Measurements from ENCODE around the gene MCUB.
"Not testable (repeated sequence)": the region's sequence is repeated elsewhere in the genome, so short reads cannot be mapped to it uniquely, and the experiment has no call there.

MCUB gene

GRCh38 chr4:109631532-109632108 is 71.6 kb downstream of the MCUB start:
- no peak for DNase-seq (ENCODE audit: low read depth)

GRCh38 chr4:109640644-109641043 is 80.6 kb downstream of the MCUB start:
- no peak for DNase-seq (ENCODE audit: low read depth)

- DNase-seq (ENCODE audit: low read depth): no peak
Measured at GRCh38 chr4:109645874-109646710, 86.0 kb downstream of the MCUB start.

GRCh38 chr4:109648266-109648996 is 88.4 kb downstream of the MCUB start:
- no peak for DNase-seq (ENCODE audit: low read depth)

GRCh38 chr4:109648997-109649575 is 89.0 kb downstream of the MCUB start:
- DNase-seq (ENCODE audit: low read depth): no peak

GRCh38 chr4:109649872-109650271 is 89.8 kb downstream of the MCUB start:
- DNase-seq (ENCODE audit: low read depth): no peak

GRCh38 chr4:109655396-109655795 is 95.3 kb downstream of the MCUB start:
- DNase-seq (ENCODE audit: low read depth): no peak

- DNase-seq (ENCODE audit: low read depth): no peak
Measured at GRCh38 chr4:109657854-109658418, 97.9 kb downstream of the MCUB start.

GRCh38 chr4:109658871-109659410 is 98.9 kb downstream of the MCUB start:
- no peak for DNase-seq (ENCODE audit: low read depth)

GRCh38 chr4:109662116-109662515 is 102.1 kb downstream of the MCUB start:
- DNase-seq (ENCODE audit: low read depth): no peak

GRCh38 chr4:109662771-109663170 is 102.7 kb downstream of the MCUB start:
- no peak for DNase-seq (ENCODE audit: low read depth)

- no peak for DNase-seq (ENCODE audit: low read depth)
Measured at GRCh38 chr4:109665783-109666485, 105.9 kb downstream of the MCUB start.

GRCh38 chr4:109671350-109671749 is 111.3 kb downstream of the MCUB start:
- no peak for DNase-seq (ENCODE audit: low read depth)

GRCh38 chr4:109672169-109672930 is 112.3 kb downstream of the MCUB start:
- no peak for DNase-seq (ENCODE audit: low read depth)

- DNase-seq (ENCODE audit: low read depth): no peak
Measured at GRCh38 chr4:109673303-109673702, 113.3 kb downstream of the MCUB start.

GRCh38 chr4:109675181-109675580 is 115.1 kb downstream of the MCUB start:
- no peak for DNase-seq (ENCODE audit: low read depth)

- no peak for DNase-seq (ENCODE audit: low read depth)
Measured at GRCh38 chr4:109675843-109676242, 115.8 kb downstream of the MCUB start.

GRCh38 chr4:109676886-109677285 is 116.8 kb downstream of the MCUB start:
- no peak for DNase-seq (ENCODE audit: low read depth)

GRCh38 chr4:109678472-109678871 is 118.4 kb downstream of the MCUB start:
- DNase-seq (ENCODE audit: low read depth): not testable (repeated sequence)

- not testable (repeated sequence) for DNase-seq (ENCODE audit: low read depth)
Measured at GRCh38 chr4:109678925-109679324, 118.9 kb downstream of the MCUB start.

GRCh38 chr4:109682875-109683274 is 122.8 kb downstream of the MCUB start:
- DNase-seq (ENCODE audit: low read depth): no peak

Data from ELR (cell line).